HG03097 (cell line): ENCODE data around the gene RPS21.

ENCODE experiments used
- ATAC-seq: cut with Tn5 transposase; IDR thresholded peaks from one replicate; pipeline ENCODE4 v1.9.1; 2021; ENCODE audit not compliant: unreplicated experiment, low FRiP score

The RPS21 gene

GRCh38 chr20:62393830-62394229 lies 6.9 kb downstream of the RPS21 start:
- ATAC-seq: no peak

- ATAC-seq: no peak
These were observed 7.6 kb downstream of the RPS21 start for GRCh38 chr20:62394248-62395245.

GRCh38 chr20:62395311-62396242 lies 8.7 kb downstream of the RPS21 start:
- ATAC-seq: no peak

GRCh38 chr20:62396367-62397239 lies 9.7 kb downstream of the RPS21 start:
- ATAC-seq: no peak

- ATAC-seq: no peak
These were observed 11.4 kb downstream of the RPS21 start for GRCh38 chr20:62398120-62398821.

- ATAC-seq: no peak
These were observed 13.1 kb downstream of the RPS21 start for GRCh38 chr20:62400021-62400420.

- ATAC-seq: no peak
These were observed 13.6 kb downstream of the RPS21 start for GRCh38 chr20:62400541-62400940.

- ATAC-seq: no peak
These were observed 14.5 kb downstream of the RPS21 start for GRCh38 chr20:62401331-62401779.

GRCh38 chr20:62402456-62403150 lies 15.7 kb downstream of the RPS21 start:
- ATAC-seq: no peak

GRCh38 chr20:62403331-62403730 lies 16.4 kb downstream of the RPS21 start:
- no peak for ATAC-seq

- no peak for ATAC-seq
These were observed 17.3 kb downstream of the RPS21 start for GRCh38 chr20:62404112-62404665.

GRCh38 chr20:62404761-62405107 lies 17.8 kb downstream of the RPS21 start:
- no peak for ATAC-seq

GRCh38 chr20:62405108-62405980 lies 18.4 kb downstream of the RPS21 start:
- ATAC-seq: no peak

- no peak for ATAC-seq
These were observed 19.1 kb downstream of the RPS21 start for GRCh38 chr20:62405981-62406513.

GRCh38 chr20:62406635-62407176 lies 19.8 kb downstream of the RPS21 start:
- ATAC-seq: no peak

- ATAC-seq: peak; percentile 66
These were observed 20.5 kb downstream of the RPS21 start, which contains the start of gene CABLES2 for GRCh38 chr20:62407221-62407992. Gene CABLES2 (minus strand): TSS chr20:62407285. CDS start chr20:62407276, 9 bp downstream.
